Measurements from ENCODE around the gene POTEC. TPM values are rescaled to one million over a fixed set of nuclear protein-coding genes. Genes with fewer than 3 reads are reported as not detected.
"Not testable (repeated sequence)": the region's sequence is repeated elsewhere in the genome, so short reads cannot be mapped to it uniquely, and the experiment has no call there.

The POTEC gene
- total RNA-seq (not detected), polyA plus RNA-seq (not detected)
- long read RNA-seq, donor 1 = 0 reads
- long read RNA-seq, donor 2 = 0 reads

DNA sequence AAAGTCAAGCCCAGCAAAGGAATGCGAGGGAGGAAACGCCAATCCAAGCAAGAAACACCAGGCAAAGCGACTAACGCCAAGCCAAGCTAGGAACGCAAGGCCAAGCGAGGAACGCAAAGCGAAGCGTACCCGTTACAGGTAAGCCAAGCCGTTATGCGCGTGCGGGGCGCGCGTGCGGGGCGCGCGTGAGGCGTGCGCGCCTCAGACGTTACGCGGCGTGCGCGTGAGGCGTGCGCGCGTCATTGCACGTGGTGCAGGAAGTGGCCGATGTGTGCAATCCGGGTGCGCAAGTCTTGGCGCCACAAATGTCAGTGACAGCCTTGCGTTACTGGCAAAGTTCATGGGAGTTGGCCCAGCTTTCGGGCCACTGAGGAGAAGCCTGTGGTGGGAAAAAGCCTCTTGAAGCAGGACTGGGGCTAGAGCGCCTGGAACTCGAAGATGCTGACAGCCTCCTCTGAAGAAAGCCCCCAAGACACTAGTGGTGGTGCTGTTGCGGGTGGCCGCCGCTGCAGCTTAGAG, at the start of gene POTEC:
POTEC (minus strand) TSS at position 155 of the 519 bp plus-strand sequence. CDS start 454 bp downstream, outside the sequence.
- 92 to 94% (median 93%) methylated on average over 43 to 46 of the region's 46 CpGs for WGBS, 3 donors
- intact Hi-C loops (cut with DNase I); ATAC-seq; H3K4me3 ChIP-seq; H3K27ac ChIP-seq; H3K36me3 ChIP-seq (ENCODE audit: insufficient read depth in 1 of 2, low read depth in 1 of 2); DNase-seq; H3K9me3 ChIP-seq; H3K27me3 ChIP-seq (ENCODE audit: insufficient read depth in 3 of 3, low read length in 2 of 3); H3K4me1 ChIP-seq: not testable (repeated sequence)

DNA sequence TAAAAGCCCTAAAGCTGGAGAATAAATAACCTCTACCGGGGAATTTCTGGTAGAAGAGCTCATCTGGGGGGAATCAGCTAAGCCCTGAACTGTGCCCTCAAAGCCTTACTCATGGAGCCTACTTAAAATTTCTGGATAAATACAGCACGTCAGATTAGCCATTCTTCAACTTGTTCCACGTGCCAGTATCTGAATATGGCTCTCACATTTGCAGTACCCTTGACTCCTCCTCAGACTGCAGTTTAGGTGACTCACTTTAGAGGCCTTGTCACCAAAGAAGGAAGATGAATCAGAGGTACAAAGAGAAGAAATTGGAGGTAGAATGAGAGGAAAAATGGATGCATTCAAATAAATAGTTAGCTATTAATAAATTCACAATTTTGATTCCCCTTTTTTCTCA, 34.6 kb upstream of the POTEC start:
- no peak for TF ChIP-seq CTCF (IDR thresholded peaks at IDR 0.05)
- DNase-seq (no peak), ATAC-seq (no peak)
- H3K27ac ChIP-seq = no peak overlapping the region
- no peaks in the 10 kb centered on the region for H3K4me1 ChIP-seq
- no peaks in the 10 kb centered on the region for H3K27me3 ChIP-seq (ENCODE audit: insufficient read depth in 3 of 3, low read length in 2 of 3)
- H3K36me3 ChIP-seq (ENCODE audit: insufficient read depth in 1 of 2, low read depth in 1 of 2) = no peaks in the 10 kb centered on the region
- intact Hi-C loops (cut with DNase I) = no loop called here
- no peak overlapping the region for H3K4me3 ChIP-seq
- 47 to 51% (median 51%) methylated on average over 3 of the region's 3 CpGs for WGBS, 3 donors
- no peaks in the 10 kb centered on the region for H3K9me3 ChIP-seq

GRCh38 chr18:14559502-14559901, 16.1 kb upstream of the POTEC start:
- H3K27ac ChIP-seq = not testable (repeated sequence)

GRCh38 chr18:14531659-14532058, 11.7 kb downstream of the POTEC start:
- H3K4me1 ChIP-seq; H3K27ac ChIP-seq; H3K27me3 ChIP-seq (ENCODE audit: insufficient read depth in 3 of 3, low read length in 2 of 3); H3K4me3 ChIP-seq; ATAC-seq; H3K36me3 ChIP-seq (ENCODE audit: insufficient read depth in 1 of 2, low read depth in 1 of 2); DNase-seq; H3K9me3 ChIP-seq; intact Hi-C loops (cut with DNase I): not testable (repeated sequence)
- WGBS, 3 donors = 83% methylated on average over 1 of the region's 1 CpG; no CpG with 5 or more reads in 2 of the 3 donors

More at GRCh38 chr18:14559502-14559901, 16.1 kb upstream of the POTEC start:
- H3K4me1 ChIP-seq; DNase-seq; H3K36me3 ChIP-seq (ENCODE audit: insufficient read depth in 1 of 2, low read depth in 1 of 2); intact Hi-C loops (cut with DNase I); ATAC-seq; H3K4me3 ChIP-seq; H3K27me3 ChIP-seq (ENCODE audit: insufficient read depth in 3 of 3, low read length in 2 of 3); H3K9me3 ChIP-seq: not testable (repeated sequence)
- 13 to 51% (median 40%) methylated on average over 1 to 2 of the region's 2 CpGs for WGBS, 3 donors

DNA sequence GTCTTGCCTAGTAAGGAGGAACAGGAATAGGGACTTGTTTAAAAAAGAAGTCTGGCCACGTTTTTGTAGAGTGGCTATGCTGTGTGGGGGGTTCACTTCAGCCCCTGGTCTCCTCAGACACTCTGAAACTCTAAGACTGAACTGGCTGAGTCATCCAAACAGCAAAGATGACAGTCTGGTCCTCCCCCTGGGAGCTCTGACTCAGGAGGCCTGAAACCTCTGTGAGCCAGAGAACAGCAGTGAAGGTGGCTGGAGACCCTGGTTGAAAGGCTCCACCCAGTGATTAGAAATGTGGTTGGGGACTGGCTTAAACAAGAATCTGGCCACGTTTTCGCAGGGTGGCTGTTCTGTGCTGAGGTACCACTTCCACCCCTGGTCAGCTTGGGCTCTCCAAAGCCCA, 32.7 kb downstream of the POTEC start:
- H3K9me3 ChIP-seq; H3K4me1 ChIP-seq; H3K27me3 ChIP-seq (ENCODE audit: insufficient read depth in 3 of 3, low read length in 2 of 3); H3K27ac ChIP-seq; intact Hi-C loops (cut with DNase I); DNase-seq; ATAC-seq; H3K36me3 ChIP-seq (ENCODE audit: insufficient read depth in 1 of 2, low read depth in 1 of 2); H3K4me3 ChIP-seq: not testable (repeated sequence)
- 33 to 50% (median 43%) methylated on average over 3 of the region's 3 CpGs for WGBS, 3 donors

- WGBS, 3 donors = 73 to 89% (median 85%) methylated on average over 6 to 7 of the region's 8 CpGs
- H3K27ac ChIP-seq; ATAC-seq; DNase-seq; H3K4me3 ChIP-seq; H3K4me1 ChIP-seq; H3K9me3 ChIP-seq; H3K27me3 ChIP-seq (ENCODE audit: insufficient read depth in 3 of 3, low read length in 2 of 3); H3K36me3 ChIP-seq (ENCODE audit: insufficient read depth in 1 of 2, low read depth in 1 of 2); intact Hi-C loops (cut with DNase I): not testable (repeated sequence)
Measured at GRCh38 chr18:14503691-14504090, 39.7 kb downstream of the POTEC start.

DNA sequence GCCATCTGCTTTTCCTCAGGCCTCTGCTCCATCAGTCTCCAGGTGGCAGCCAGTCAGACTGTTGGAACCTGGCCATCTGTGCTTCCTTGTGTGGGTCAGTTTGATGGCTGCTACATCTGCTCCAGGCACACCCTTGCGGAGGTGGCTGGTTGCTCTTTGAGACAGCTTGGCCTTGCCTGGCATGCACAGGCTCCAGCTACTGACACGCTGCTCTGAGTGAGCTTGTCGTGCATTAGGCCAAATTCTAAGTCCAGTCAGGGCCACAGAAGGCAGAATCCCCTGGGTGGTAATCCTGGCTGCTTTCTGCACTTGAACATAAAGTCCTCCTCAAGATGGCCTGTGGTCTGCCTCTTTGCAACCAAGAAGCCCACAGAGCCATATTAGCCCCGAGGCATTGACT, 41.5 kb downstream of the POTEC start:
- intact Hi-C loops (cut with DNase I); H3K9me3 ChIP-seq; ATAC-seq; H3K36me3 ChIP-seq (ENCODE audit: insufficient read depth in 1 of 2, low read depth in 1 of 2); H3K4me3 ChIP-seq; H3K4me1 ChIP-seq; H3K27me3 ChIP-seq (ENCODE audit: insufficient read depth in 3 of 3, low read length in 2 of 3); DNase-seq; H3K27ac ChIP-seq: not testable (repeated sequence)
- WGBS, 3 donors = 70 to 78% (median 75%) methylated on average over 4 of the region's 4 CpGs

DNA sequence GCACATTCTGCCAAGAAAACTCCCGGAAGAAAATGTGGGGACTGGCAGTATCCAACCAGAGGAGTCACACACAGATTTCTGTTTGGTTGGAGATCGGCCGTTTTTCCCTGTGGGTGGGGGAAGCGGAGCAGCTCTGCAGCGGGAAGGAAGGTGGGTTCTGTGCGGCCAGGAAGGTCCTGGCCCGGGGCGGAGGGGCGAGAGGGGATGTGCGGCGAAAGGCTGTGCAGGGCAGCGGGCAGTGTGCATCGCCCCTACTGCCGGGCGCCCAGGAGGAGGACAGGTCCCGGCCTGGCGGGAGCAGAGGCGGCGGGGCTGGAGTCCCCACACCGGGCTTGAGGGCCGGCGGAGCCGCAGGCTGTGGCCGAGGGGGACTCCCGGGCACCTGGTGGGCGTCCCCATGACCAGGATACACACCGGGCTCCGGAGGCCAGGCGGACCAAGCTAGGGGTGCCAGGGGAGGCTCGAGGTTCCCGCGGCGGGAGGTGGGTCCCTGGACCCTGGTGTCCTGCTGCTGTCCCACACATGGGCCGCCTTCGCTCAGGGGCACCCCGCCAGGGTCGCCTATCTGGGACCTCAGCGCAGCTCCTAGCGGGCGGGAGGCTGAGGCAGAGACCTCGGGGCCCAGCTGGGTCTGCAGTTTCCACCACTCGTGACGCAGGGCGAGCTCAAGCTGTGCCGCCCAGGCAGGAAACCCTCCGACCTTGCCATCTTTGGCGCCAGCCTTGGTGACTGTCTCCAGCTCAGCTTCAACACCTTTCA, 54.0 kb downstream of the POTEC start:
- ATAC-seq; intact Hi-C loops (cut with DNase I); H3K9me3 ChIP-seq; H3K27ac ChIP-seq; H3K4me1 ChIP-seq; H3K36me3 ChIP-seq (ENCODE audit: insufficient read depth in 1 of 2, low read depth in 1 of 2); H3K27me3 ChIP-seq (ENCODE audit: insufficient read depth in 3 of 3, low read length in 2 of 3); H3K4me3 ChIP-seq: not testable (repeated sequence)
- peak in 1 of 2 donors; percentile 27 for DNase-seq
- WGBS, 3 donors = 67 to 70% (median 69%) methylated on average over 29 to 43 of the region's 47 CpGs

- H3K4me3 ChIP-seq; H3K27me3 ChIP-seq (ENCODE audit: insufficient read depth in 3 of 3, low read length in 2 of 3); intact Hi-C loops (cut with DNase I); H3K36me3 ChIP-seq (ENCODE audit: insufficient read depth in 1 of 2, low read depth in 1 of 2); H3K27ac ChIP-seq; H3K9me3 ChIP-seq; ATAC-seq; H3K4me1 ChIP-seq: not testable (repeated sequence)
- WGBS, 3 donors = 88 to 89% (median 88%) methylated on average over 17 of the region's 17 CpGs
- DNase-seq = peak in 1 of 2 donors; percentile 21
Measured at GRCh38 chr18:14488789-14489188, 54.6 kb downstream of the POTEC start.

- ATAC-seq; H3K4me1 ChIP-seq; H3K27me3 ChIP-seq (ENCODE audit: insufficient read depth in 3 of 3, low read length in 2 of 3); intact Hi-C loops (cut with DNase I); H3K36me3 ChIP-seq (ENCODE audit: insufficient read depth in 1 of 2, low read depth in 1 of 2); H3K27ac ChIP-seq; DNase-seq; H3K4me3 ChIP-seq; H3K9me3 ChIP-seq: not testable (repeated sequence)
- 93 to 95% (median 94%) methylated on average over 20 to 36 of the region's 42 CpGs for WGBS, 3 donors
Measured at GRCh38 chr18:14486926-14487580, 56.3 kb downstream of the POTEC start.
